SHP77 (cell line): ENCODE measurements around the gene ARL5C.
"Not testable (repeated sequence)": the region's sequence is repeated elsewhere in the genome, so short reads cannot be mapped to it uniquely, and the experiment has no call there.

Experiments
- DNase-seq, 2 experiments: peaks; one replicate each; lab custom pipeline; 2025; lab: John Stamatoyannopoulos, UW

The ARL5C gene

GRCh38 chr17:39141294-39141693, 24.7 kb downstream of the ARL5C start:
- no peak for DNase-seq

GRCh38 chr17:39139561-39139960, 26.4 kb downstream of the ARL5C start:
- DNase-seq: no peak

GRCh38 chr17:39139161-39139511, 26.8 kb downstream of the ARL5C start:
- DNase-seq: no peak

- DNase-seq: no peak
Observed at GRCh38 chr17:39138431-39139160, 27.4 kb downstream of the ARL5C start.

- no peak for DNase-seq
Observed at GRCh38 chr17:39134878-39135277, 31.1 kb downstream of the ARL5C start.

- no peak for DNase-seq
Observed at GRCh38 chr17:39132192-39132610, 33.8 kb downstream of the ARL5C start.

- no peak for DNase-seq
Observed at GRCh38 chr17:39131616-39132015, 34.3 kb downstream of the ARL5C start.

- DNase-seq: no peak
Observed at GRCh38 chr17:39130205-39130604, 35.8 kb downstream of the ARL5C start.

GRCh38 chr17:39129544-39129943, 36.4 kb downstream of the ARL5C start:
- not testable (repeated sequence) for DNase-seq

GRCh38 chr17:39126436-39126835, 39.5 kb downstream of the ARL5C start:
- DNase-seq: no peak

- DNase-seq: no peak
Observed at GRCh38 chr17:39125143-39125875, 40.7 kb downstream of the ARL5C start.

- no peak for DNase-seq
Observed at GRCh38 chr17:39123627-39124026, 42.3 kb downstream of the ARL5C start.

GRCh38 chr17:39122991-39123390, 43.0 kb downstream of the ARL5C start:
- no peak for DNase-seq

- not testable (repeated sequence) for DNase-seq
Observed at GRCh38 chr17:39121919-39122318, 44.0 kb downstream of the ARL5C start.

- DNase-seq: no peak
Observed at GRCh38 chr17:39118674-39119419, 47.1 kb downstream of the ARL5C start.

- DNase-seq: peak in 1 of 2 experiments; percentile 8
Observed at GRCh38 chr17:39116224-39116623, 49.7 kb downstream of the ARL5C start.

GRCh38 chr17:39115135-39115534, 50.8 kb downstream of the ARL5C start:
- no peak for DNase-seq

- no peak for DNase-seq
Observed at GRCh38 chr17:39114723-39115122, 51.2 kb downstream of the ARL5C start.

- DNase-seq: no peak
Observed at GRCh38 chr17:39113871-39114270, 52.1 kb downstream of the ARL5C start.

GRCh38 chr17:39110435-39111136, 55.4 kb downstream of the ARL5C start:
- peak in 1 of 2 experiments; percentile 19 for DNase-seq

GRCh38 chr17:39108461-39109375, 57.2 kb downstream of the ARL5C start:
- DNase-seq: no peak
